RKO (cell line): Measurements from ENCODE around the gene RIC8A.
"Not testable (repeated sequence)": the region's sequence is repeated elsewhere in the genome, so short reads cannot be mapped to it uniquely, and the experiment has no call there.

Experiments used
- DNase-seq: peaks from one replicate; pipeline ENCODE4 v3.0.0-alpha.2; 2016; ENCODE audit warnings: low spot score

RIC8A gene

DNA sequence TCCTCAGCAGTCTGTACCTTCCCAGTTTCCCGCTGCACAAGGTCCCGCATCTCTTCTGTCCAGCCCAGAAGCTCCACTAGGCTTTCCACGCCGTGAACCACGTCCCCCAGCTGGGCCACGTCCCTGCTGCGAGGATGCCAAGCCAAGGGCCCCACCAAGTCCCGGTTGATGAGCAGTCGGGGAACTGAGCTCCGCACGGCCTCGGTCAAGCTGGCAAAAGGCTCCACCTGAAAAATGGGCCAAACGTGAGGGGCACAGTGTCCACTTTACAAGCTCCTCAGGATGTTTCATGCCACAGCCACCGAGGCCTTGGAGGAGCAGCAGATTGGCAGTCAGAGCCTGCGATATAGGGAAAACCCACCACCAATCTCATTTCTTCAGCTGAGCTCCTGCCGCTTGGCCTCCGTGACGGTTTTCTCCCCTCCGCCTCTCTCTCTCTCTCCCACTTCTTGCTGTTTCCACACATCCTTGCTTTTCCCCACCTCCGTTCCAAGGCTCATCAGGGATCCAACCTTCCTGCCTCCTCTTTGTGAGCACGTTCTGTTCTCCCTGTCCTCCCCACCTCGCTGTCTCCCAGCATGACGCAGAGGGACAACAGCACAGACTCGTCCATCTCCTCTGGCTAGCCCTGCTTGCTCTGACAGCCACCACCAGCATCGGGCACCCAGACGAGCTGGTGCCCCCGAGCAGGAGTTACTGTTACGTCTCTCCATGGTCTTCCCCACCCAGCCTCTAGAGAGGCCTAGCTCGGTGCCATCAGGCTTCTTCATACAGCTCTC lies 11.5 kb downstream of the RIC8A start:
- no peak for DNase-seq

DNA sequence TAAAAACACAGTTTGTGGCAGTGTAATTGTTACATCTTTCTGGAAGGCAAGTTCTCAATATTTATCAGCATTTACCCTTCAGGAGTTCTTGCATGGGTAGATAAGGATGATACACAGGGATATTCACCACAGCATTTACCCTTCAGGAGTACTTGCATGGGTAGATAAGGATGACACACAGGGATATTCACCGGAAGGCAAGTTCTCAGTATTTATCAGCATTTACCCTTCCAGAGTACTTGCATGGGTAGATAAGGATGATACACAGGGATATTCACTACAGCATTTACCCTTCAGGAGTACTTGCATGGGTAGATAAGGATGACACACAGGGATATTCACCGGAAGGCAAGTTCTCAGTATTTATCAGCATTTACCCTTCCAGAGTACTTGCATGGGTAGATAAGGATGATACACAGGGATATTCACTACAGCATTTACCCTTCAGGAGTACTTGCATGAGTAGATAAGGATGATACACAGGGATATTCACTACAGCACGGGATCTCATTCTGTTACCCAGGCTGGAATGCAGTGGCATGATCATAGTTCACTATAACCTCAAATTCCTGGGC lies 13.2 kb downstream of the RIC8A start:
- DNase-seq, result not testable (repeated sequence)

DNA sequence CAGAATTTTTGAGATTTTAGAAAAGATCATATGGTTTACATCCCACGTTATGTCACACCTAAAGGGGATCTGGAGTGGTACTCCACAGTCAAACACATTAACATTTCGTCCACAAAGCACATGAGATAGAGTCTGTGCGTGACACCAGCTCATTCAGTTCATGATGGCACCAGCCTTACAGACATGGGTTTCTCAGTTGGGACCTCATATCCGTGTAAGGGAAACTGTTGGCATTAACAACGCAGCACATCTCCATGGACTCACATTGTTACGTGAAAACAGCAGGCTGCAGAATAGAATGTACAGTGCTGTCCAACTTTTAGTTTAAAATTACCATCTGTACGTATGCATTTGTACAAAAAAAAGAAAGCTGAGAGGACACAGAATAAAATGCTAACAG lies 14.0 kb downstream of the RIC8A start:
- DNase-seq, result no peak

DNA sequence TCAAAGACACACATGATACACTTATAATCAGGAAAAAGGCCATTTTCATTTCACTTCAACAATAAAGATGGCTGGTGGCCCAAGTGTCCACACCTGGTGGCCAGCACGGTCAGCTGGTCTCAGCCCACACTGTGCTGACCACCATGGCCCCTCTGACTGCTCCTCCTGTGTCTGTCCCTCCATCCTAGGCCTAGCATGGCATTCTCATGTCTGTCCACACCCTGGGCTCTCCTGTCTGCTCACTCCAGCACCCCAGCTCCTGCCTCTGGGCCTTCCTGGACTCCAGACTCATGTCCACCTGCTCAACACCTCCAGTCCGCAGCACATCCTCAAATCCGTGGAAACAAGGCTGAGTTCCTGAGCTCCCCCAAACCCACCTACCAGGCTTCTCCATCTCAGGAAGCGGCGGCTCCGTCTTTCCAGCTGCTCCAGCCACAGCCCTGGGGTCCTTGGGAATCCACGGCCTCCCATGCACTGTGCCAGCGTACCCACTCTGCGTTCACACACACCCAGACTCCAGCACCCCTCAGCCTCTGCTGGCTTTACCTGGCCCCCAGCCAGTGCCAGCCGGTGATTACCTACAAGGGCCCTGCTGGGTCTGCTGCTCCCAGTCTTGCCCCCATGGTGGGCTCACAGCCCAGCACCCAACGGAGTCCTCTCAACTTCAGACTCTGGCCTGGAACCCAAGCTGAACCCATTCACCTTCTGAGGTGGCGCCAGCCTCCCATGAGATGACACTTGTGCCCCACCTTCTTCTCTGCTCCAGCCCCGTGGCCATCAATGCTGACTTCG lies 14.7 kb downstream of the RIC8A start:
- no peak for DNase-seq

DNA sequence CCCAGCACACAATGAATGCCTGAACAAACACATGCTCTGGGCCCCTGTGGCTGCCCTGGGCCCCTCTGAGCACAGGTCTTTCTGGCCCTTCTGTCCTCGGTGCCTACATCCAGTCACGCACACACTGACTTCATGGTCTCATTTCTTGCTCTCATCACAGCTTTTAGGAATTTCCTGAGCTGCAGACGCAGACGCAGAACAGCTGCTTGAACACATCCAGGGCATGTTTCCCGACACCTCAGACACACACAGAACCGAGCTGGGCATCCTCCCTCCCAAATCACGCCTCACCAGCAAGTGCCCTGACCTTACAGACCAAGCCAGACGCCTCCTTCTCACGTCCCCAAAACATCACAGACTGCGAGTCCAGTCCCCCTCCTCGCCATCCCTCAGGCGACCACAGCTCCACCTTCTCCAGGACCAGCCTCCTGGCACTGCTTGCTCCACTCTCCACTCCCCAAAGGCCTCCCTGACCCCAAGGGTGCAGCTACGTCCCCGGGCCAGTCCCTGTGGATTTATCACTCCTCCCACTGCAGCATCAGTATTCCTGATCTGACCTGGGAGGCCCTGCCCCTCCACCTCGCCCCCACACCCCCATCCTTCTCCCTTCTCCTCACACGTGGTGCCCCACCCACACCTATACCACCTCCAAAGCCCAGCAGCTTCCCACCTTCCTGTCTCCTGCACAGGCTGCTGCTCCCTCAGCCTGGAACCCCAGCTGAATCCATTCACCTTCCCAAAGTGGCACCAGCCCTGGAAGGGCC lies 15.7 kb downstream of the RIC8A start:
- DNase-seq, result no peak

DNA sequence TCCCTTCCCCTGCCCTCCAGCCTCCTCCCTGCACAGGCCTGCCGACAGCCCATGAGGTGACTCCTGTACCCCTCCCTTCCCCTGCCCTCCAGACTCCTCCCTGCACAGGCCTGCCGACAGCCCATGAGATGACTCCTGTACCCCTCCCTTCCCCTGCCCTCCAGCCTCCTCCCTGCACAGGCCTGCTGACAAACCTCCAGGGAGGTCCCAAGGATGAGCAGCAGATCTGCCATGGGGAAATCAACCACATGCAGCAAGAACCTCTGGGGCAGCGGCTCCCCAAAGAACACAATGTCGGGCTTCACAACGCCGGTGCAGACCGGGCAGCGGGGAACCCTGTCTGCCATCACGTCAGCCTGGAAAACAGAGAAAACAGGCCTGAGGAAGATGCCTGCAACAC lies 16.4 kb downstream of the RIC8A start:
- DNase-seq, result no peak

DNA sequence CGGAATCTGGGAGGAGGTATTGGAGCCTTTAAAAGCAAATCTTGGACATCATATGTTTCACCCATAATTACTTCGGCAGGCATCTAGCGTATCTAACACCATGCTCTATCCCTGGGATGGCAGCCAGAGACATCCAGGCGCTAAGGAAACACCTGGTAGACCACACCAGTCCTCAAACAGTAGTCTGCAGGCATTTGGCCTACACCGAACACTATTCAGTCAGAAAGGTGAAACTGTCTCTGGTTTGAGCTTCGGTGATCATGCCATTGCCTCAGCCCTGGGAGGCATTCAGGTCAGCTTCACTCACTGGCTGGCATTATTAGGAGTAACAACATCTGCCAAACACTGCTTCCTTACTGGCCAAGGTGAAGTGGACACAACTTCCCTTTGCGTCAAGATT lies 16.9 kb downstream of the RIC8A start:
- DNase-seq, result no peak

DNA sequence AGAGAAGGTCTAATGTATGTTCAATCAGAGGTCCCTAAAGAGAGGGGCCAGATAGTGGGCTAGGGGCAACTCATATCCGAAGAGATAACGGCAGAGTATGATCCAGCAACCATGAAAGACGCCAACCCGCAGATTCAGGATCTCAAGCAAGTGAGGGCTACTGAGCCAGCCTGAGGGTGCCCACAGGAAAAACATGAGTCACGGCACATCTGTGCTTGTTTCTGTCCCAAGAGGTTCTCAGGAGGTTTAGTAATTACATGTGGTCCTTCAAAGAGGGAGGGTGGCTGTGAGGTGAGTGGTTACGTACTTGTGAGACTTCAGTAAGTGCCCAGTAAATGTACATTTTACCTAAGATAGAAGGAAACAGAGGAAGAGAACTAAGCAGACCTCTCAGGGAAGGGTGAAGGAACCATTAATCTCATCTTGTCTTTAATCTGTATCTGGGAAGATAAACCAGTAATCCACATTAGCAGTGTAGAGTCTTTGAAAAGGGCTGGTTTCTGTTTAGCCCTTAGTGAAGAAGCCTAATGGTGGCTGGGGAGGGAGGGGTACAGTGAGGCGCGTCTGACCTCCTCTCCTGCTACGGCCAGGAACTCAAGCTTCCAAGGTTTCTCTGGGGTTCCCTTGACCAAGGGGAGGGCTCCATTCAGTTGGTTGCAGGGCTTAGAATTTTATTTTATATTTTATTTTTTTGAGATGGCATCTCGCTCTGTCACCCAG lies 18.4 kb downstream of the RIC8A start:
- peak; percentile 24 for DNase-seq

DNA sequence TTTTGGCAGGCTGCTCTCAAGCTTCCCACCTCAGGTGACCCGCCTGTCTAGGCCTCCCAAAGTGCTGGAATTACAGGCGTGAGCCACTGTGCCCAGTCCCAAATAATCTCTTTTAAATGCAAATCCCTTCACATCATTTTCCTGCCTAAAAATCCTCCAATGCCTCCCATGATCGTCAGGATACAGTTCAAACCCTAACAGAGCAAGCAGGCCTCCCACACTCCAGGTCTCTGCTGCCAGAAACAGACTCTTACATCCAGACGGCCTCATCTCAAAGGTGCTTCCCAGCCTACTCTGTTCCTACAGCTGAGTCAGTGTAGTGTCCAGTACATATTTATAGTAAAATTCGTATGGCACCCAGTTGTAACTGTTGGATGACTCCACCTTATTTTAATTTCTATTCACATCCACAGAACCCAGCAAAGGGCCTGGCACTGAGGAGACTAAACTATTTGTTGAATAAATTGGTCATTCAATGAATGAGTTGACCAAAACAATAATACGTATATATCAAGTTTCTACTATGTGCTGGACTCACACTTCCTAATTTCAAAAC lies 20.4 kb downstream of the RIC8A start:
- DNase-seq, result no peak

DNA sequence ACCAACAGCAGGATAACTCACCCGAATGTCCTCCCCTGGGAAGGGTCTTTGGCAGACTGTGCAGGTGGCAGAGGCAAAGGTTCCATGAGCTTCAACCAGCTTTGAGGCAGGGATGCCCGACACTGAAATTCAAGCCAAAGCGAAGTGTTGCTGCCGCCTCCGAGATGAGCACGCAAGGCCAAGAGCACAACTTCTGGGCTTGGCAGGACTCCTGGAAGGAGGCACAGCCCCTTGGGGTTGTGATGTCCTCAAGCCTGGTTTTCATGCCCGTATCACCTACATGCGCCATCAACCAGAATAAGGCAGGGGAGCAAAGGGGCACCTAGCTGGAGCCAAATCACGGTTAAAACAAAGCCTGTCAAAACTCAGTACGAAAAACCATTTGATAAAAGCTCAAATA lies 22.9 kb downstream of the RIC8A start:
- DNase-seq, result no peak

DNA sequence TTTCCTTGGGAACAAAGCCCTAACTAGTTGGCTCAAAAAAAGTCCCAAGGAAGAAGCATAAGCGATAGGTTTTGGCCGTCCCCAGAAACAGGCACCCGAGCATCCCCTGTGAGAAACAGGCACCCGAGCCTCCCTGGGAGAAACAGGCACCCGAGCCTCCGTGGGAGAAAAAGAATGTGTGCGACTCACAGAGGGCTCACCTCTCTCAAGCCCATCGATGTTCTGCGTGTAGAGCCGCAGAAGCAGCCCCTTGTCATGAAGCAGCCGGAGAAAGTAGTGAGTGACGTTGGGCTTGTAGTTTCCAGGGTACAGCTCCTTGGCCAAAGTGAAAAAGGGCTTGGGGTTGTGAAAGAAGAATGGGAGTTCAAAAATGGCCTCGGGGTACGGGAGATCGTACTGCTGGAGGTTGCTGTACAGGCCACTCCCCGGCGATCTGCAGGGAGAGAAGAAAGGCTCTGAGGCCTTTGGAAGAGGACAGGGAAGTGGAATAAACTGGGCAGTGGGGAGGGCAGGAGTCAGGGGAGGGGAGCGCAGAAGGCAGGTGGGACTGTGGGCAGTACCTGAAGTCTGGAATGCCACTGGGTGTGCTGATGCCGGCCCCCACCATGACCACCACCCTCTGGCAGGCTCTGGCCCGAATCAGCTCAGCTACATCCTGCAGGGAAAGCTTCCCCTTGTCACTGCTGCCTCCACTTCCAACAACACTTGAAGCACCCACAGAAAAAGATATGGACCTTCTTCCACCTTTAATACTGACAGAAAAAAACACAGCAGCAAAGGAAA lies 25.5 kb downstream of the RIC8A start:
- DNase-seq, result no peak

DNA sequence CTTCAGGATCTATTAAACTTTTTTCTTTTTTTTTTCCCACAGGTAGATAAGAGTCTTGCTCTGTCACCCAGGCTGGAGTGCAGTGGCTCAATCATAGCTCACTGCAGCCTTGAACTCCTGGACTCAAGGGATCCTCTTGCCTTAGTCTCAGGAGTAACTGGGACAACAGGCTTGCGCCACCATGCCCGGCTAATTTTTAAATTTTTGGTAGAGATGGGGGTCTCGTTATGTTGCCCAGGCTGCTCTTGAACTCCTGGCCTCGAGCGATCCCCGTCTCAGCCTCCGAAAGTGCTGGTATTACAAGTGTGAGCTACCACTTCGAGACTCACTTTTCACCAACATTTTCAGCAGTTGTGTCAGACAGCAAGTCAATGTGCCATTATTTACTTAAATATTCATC lies 27.7 kb downstream of the RIC8A start:
- DNase-seq, result no peak

DNA sequence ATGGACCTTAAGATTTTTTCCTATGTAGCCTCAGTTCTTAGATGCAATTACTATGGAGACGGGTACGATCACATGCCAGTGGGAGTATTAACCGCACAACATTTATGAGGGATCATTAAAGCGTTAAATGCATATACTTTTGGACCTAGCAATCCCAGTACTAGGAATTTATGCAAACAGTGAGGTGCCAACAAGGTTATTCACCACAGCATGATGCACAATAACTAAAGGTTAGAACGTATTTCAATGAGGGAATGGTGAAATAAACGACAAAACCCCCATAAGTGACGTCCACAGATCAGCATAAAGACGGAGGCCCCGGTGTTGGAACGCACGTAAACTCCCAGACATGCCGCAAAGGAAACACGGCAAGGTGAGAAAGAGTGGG lies 28.1 kb downstream of the RIC8A start:
- peak; percentile 25 for DNase-seq

DNA sequence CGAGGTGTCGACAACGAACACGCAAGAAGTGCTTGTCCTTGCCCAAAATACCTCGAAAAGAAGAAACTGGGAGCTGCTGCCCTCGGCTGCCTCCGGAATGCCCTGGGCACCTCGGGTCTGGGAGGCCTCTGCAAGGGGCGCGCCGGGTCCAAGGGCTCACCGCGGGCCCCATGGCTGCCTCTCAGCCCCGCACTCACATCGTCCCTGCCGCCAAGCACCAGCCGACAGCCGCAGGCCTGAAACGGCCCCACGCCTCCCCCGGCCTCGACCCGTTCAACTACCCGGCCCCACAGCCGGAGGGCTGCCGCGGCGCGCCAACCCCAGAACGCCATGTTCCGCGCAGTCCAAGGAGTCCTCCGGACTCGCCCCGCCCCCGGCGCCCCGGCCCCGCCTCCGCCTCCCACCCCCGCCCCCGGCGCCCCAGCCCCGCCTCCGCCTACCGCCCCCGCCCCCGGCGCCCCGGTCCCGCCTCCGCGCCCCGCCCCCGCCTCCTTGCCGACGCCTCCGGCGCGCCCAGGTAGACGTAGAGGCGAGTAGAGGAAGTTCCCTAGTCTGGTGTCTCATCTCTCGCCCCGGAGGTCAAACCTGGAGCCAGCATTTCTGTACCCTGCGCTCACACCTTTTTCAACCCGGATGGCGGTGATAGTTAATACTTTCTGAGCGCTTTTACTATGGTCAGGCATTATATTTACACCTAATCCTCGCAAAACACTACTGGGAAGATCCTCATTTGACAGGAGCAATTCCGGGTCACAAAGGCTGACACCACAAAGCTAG lies 28.7 kb downstream of the RIC8A start, which contains the start of gene SIRT3:
TSS of gene SIRT3 (minus strand) at position 346 of the 777 bp plus-strand sequence. CDS start at position 332, 14 bp downstream.
- DNase-seq, result peak; percentile 92

DNA sequence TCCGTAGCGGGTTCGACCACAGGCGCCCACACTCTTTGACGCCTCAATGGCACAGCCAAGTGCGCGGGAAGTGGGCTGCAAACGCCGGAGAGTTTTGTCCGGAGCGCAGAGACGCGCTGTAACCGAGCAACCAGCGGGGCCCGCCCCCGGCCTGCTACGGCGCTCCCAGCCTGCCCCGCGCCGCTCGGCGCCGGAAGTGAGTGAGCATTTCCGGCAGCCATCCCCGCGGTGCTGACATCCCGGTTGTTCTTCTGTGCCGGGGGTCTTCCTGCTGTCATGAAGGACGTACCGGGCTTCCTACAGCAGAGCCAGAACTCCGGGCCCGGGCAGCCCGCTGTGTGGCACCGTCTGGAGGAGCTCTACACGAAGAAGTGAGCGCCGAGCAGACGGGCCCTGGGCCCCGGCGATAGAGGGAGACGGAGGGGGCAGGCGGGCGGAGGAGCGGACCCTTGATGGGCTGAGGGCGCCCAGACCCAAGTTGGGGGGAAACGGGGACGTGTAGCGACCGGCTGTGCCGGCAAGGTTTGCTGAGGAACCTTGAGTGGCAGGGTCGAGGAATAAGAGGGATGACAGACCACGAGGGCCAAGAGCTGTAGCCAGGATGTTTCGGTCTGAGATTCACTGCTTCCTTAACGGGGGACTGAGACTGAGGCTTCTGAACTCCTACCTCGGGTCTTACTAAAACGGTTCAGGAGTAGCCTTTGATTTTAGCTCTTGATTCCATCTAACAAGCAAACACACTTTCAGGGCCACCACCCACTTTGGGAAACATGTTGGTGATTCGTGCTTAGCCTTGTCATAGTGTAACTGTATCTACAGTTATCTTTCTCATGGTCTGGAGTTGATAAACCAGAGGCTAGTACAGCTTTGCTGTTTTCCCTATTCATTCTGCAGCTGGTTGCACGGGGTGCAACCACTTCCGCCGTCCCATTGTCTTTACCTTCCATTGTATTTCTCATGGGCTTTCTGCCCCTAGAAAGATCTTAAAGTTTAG lies 29.6 kb downstream of the RIC8A start, which contains the start of gene PSMD13:
TSS of gene PSMD13 (plus strand) at position 203 of the 994 bp plus-strand sequence. CDS start at position 277, 74 bp downstream.
- peak; percentile 94 for DNase-seq

DNA sequence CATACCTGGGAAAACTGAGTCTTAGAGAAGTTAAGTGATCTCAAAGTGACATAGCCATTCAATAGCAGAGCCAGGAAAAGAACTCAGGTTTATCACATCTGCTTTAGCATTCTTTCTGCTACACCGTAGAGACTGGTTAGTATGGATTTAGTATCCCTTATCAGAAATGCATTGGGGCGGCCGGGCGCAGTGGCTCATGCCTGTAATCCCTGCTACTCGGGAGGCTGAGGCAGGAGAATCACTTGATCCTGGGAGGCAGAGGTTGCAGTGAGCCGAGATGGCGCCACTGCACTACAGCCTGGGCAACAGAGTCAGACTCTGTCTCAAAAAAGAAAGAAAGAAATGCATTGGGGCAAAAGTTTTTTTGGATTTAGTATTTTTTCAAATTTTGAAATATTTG lies 30.8 kb downstream of the RIC8A start:
- not testable (repeated sequence) for DNase-seq

DNA sequence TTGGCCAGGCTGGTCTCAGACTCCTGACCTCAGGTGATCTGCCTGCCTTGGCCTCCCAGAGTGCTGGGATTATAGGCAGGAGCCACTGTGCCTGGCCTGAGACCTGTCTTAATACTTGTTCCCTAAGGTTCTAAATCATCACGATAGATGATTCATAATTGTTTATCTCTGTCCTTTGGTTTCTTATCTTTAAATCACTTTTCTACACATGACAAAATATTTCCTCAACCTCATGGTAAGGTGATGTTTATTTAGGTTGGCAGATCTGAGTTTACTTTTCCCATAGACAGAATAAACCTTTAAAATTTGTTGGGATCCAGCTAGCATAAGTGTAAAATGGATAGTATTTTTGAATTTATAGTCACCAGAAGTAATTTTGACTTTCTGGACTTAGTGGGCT lies 32.8 kb downstream of the RIC8A start:
- DNase-seq, result no peak

DNA sequence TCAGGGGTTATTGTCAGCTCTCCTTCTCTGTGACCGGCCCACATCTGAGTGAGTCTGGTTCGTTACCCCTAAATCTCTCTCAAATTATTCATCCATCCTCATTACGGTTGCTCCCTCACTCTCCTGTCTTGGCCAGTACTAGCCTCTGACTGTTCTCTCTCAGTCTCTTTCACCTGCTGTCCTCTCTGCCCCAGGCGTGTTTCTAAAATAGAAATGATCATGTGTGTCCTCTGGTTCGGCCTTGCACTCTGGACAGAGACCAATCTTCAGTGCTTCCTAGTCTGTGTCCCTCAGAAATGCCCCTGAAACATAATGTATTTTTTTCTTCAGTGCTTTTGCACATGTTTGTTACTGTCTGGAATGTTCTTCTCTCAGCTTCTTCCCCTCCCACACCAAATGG lies 34.1 kb downstream of the RIC8A start:
- DNase-seq, result no peak
